GM12874 (cell line): ENCODE results near the gene SLC5A10.

ENCODE experiments used
- TF ChIP-seq, protein P1 (sequence below): IDR thresholded peaks from 2 replicates; pipeline ENCODE4 v1.5.1; 2011; ENCODE audit warnings: low read depth, mild to moderate bottlenecking, control low read depth, low read length, moderate library complexity; ENCODE audit not compliant: insufficient read depth

Gene SLC5A10

DNA sequence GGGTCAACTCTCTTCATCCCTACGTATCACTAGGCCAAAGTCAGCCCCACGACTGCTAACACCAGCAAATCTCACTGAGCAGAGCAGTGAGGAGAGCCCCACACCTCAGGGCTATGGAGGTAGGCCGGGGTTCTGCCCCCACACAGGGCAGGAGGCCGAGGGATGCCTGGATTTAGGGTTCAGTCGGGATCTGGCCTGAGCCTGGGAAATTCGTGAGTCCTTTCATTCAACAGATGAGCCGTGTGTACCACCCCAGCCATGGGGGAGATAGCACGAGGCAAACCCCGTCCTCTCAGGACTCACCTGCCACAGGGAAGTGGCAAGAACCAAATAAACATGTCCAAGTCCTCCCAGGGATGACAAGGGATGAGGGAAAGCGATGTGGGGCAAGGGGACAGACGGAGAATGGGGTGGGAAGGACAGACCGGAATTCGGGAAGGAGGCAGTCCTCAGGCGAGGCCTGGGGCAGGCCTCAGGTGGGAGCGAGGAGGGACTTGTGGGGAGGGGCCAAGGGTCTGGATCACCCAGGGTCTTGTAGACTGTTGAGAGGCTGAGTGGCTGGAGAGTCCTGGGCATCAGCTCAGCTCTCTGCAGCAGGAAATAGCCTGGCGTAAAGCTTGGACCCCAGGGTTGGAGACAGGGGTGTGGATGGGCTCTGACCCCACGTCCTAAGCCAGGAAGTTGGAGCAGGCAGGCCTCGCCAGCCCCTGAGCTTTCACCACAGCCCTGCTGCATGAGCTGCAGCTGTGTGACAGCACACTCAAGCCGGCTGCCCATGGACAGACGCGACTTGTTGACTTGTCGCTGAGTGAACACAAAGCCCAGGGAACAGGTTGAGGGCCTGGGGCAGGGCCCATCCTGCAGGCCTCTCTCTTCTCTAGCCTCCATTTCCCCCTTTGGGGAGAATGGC lies 60.5 kb downstream of the SLC5A10 start:
- TF ChIP-seq, protein P1, sequence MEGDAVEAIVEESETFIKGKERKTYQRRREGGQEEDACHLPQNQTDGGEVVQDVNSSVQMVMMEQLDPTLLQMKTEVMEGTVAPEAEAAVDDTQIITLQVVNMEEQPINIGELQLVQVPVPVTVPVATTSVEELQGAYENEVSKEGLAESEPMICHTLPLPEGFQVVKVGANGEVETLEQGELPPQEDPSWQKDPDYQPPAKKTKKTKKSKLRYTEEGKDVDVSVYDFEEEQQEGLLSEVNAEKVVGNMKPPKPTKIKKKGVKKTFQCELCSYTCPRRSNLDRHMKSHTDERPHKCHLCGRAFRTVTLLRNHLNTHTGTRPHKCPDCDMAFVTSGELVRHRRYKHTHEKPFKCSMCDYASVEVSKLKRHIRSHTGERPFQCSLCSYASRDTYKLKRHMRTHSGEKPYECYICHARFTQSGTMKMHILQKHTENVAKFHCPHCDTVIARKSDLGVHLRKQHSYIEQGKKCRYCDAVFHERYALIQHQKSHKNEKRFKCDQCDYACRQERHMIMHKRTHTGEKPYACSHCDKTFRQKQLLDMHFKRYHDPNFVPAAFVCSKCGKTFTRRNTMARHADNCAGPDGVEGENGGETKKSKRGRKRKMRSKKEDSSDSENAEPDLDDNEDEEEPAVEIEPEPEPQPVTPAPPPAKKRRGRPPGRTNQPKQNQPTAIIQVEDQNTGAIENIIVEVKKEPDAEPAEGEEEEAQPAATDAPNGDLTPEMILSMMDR: no peak

DNA sequence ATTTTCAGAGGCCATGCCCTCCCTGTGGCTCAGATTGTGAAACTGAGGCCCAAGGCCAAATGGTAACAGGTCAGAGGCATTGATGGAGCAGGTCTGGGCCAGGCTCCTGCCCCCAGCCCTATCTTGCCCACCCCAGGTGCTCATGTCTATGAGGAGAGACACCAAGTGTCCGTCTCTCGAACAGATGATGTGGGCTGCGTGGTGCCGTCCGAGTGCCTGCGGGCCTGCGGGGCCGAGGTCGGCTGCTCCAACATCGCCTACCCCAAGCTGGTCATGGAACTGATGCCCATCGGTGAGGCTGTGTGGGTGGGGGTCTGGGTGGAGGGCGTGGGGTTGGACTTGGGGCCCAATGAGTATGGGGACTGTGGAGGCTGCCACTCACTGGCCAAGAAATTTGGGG lies 61.3 kb downstream of the SLC5A10 start:
- TF ChIP-seq, protein P1: no peak

DNA sequence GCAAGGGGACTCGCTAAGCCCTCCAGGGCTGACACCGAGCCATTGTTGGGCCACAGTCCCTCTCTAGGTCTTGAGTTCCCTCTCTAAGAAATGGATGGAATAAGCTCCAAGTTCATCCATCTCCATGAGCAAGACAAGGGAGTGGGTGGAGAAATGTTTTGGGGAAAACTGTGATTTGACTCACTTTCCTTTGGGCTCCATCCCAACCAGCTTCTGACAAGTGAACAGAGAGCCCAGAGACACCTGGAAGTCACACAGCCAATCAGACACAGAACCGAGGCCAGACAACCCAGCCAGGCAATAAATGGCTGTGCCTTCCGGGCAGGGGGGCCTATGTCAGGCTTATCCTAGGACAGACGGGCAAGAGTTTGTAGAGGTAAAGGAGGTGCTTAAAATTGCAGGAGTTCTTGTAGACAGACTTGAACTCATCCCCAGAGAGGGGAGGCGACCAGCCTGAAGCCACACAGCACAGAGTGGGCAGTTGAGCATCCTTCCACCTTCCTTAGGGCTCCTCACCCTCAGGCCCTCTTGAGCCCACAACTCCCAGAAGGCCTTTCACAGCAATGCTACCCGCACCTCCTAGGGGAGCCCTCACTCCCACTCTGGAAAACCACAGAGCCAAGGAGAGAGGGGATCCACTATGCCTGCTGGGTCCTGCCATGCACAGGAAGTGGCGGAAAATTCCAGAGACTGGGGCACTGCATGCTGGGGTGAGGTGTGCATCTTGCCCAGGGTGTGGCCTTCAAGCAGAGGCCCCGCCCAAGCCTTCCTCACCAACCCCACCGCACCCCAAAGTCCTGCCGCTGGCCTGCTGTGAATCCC lies 62.1 kb downstream of the SLC5A10 start:
- TF ChIP-seq, protein P1: no peak

DNA sequence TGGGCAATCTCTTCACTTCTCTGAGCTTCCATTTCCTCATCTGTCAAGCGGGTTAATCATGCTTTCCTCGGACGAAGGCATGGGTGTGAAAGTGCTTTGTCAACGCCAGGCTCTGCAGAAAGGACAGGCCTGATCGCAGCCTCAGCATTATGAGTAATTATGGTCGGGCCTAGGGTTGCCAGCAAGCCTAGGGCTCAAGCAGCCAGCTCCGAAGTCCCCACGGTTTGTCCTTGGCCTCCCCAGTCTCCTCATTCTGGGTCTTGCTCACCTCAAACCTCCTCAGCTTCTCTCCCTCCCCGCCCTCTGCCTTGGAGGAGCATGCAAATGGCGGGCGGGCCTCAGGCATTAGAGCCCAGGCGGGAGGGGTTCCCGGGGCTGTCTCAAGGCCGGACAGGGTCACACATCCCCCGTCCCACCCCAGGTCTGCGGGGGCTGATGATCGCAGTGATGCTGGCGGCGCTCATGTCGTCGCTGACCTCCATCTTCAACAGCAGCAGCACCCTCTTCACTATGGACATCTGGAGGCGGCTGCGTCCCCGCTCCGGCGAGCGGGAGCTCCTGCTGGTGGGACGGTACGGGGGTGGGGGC lies 62.8 kb downstream of the SLC5A10 start:
- TF ChIP-seq, protein P1: no peak

DNA sequence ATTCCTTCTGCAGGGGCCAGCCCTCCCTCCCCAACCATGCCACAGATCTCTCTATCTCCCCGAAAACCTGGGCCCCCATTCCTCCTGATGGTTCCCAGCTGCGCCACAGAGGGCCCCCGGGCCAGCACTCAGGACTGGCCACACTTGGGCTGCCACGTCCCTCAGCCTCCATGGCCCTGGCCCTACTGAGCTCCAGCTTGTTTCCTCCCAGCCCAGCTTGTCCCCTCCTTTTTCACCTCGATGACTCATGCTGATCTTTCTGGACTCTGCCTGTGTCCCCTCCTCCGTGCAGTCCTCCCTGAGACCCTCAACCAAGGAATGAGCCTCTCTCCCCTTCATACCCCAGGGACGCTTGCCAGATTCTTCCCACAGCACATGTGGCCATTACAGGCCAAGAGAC lies 63.5 kb downstream of the SLC5A10 start:
- TF ChIP-seq, protein P1: no peak

DNA sequence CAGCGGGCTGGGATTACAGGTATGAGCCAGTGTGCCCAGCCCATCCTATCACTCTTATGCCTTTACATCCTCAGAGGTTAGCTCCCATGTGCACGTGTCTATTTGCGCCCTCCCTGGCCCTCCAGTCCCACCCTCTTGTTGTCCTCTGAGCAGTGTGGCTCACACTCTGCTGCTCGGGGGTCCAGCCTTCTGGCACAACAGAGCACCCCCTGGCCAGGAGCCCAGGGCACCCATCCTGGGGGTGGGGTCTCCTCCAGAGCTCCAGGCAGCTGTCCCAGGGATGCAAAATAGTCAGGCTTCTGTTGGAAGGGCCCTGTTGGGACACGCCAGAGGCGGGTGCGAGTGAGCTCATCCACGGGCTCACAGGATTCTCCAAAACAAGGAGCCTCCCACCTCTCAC lies 64.3 kb downstream of the SLC5A10 start:
- TF ChIP-seq, protein P1: no peak

DNA sequence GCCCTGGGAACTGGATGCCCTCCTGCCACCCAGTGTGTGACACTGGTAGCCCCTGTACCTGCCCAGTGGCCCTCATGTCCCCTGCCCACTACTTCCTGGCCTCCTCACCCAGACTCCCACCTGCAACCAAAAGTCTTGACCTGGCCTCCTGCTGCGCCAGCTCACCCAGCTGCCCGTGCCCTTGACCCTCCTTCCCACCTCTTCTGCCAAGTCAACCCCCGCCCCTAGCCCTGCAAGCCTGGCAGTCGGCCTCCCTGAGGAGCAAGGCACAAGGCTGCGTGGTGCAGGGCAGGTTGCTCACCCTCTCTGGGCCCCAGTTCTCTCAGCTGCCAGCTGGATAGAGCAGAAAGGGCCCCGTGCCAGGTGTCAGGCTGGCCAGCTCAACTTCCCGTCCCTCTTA lies 64.9 kb downstream of the SLC5A10 start:
- TF ChIP-seq, protein P1: no peak
